OCI-LY7 (cell line): Measurements from ENCODE around the gene TXNDC11.

Experiments used
- CTCF ChIP-seq: fragments of 200-600 bp; sonication (generic); conservative IDR thresholded peaks from 2 replicates; pipeline ENCODE4 v1.5.1; 2014; ENCODE audit warnings: mild to moderate bottlenecking, antibody characterized with exemption, low read length, moderate library complexity, mixed read lengths
- EZH2phosphoT487 ChIP-seq: fragments of 200-600 bp; sonication (generic); IDR thresholded peaks from 2 replicates; pipeline ENCODE4 v1.6.1; 2018; ENCODE audit warnings: low read depth, borderline replicate concordance, mild to moderate bottlenecking, mixed run types, antibody characterized with exemption, low read length, moderate library complexity, mixed read lengths

- TF ChIP-seq CTCF (no peak), EZH2phosphoT487 (no peak)
Measured at GRCh38 chr16:11673091-11674000, 69.3 kb downstream of the TXNDC11 start.
